ENCODE measurements around the gene MRPL12.

MRPL12 gene

DNA sequence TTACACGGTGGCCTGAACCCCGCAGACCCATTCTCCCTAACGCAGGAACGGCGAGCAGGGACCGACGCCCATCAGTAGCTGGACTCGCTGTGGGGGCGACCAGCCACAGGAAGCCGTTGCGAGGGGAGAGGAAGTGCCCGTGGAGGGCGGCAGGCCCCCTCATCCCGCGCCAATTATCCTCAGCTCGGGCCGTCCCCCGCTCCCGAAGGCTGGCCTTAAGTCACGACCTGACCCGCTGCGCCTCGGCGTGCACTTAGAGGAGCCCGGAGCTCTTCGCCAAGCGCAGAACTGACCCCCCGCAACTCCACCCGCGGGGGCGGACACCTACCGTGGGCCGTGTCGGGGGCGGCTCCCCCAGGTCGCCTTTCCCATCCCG lies 20.0 kb upstream of the MRPL12 start:
- DNase-seq: no peak

DNA sequence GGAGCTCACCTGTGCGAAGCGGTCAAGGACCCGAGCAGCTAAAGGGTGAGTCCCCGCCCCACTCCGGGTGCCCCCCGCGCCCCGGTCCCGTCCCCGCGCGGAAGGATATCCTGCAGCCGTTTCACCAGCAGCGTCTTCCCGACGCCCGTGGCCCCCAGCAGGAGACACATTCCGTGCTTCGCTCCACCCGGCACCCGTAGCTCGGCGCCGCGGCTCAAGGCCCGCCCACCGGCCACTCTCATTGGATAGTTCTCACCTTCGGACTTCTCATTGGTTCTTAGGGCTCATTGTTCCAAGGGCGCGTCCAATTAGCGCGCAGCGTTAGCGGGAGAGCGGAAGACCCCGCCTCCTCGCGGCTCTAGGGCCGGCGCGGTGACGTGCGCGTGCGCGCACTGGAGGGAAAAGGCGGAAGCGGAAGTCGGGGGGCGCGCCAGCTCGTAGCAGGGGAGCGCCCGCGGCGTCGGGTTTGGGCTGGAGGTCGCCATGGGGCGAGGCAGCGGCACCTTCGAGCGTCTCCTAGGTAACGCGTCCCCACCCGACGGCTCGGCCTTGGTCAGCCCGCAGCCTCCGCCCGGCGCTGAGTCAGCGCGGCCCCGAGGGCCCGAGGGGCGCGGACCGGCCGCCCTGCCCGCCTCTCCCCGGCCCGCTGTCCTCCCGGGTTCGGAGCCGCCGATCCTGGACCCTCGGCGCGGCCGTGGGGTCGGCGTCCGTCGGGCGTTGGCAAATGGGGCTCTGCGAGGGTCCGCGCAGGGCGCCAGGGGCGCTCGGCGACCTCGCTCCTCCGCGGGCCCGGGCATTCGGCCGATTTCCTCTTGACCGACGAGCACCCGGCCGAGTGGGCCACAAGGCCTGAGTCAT lies 19.4 kb upstream of the MRPL12 start, which contains the start of the genes ARL16 and HGS:
Gene ARL16 (minus strand): TSS at position 214 of the 858 bp plus-strand sequence. CDS start 44 bp downstream, at position 170.
Gene HGS (plus strand): TSS at position 428 of the 858 bp plus-strand sequence. CDS start 56 bp downstream, at position 484.
- peak; percentile 98 for DNase-seq

DNA sequence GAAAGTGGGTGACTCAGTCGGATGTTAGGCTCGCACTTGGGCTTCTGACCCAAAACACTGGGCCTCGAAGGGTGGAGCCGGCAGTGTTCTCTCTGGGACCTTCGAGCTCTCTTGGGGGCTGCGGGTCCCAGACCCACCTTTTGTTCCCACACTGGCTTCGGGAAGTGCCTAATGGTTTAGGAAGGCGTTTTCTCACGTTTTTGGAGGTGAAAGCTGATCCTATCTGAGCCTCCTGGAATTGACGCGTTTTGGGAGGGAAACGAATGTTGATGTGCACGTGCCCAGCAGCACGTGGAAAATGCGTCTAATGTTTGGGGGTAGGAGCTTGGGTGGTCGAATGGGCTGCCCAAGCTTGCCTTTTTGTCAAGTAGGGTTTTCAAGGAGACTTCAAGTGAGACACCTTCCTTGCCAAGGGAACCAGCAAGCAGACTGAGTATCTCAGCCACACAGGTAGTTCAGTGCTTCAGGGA lies 18.7 kb upstream of the MRPL12 start:
- DNase-seq: no peak

DNA sequence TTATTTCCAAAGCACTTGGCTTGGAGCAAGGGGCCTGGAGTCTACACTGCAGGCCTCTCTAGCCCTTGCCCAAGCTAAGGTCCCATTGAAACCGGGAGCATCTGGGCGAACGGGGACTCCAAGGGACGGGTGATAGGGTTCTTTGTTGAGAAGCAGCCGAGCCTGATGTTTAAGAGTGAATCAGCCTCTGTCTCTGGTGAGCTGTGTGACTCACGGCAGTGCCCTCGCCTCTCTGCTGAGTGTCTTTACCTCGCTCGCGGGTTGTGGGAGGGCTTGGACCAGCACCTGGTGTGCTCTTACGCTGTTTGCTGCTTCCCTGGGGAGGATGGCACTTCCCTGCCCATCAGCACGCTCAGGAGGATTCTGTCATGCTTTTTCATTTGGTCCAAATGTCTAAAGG lies 18.1 kb upstream of the MRPL12 start:
- DNase-seq: no peak

DNA sequence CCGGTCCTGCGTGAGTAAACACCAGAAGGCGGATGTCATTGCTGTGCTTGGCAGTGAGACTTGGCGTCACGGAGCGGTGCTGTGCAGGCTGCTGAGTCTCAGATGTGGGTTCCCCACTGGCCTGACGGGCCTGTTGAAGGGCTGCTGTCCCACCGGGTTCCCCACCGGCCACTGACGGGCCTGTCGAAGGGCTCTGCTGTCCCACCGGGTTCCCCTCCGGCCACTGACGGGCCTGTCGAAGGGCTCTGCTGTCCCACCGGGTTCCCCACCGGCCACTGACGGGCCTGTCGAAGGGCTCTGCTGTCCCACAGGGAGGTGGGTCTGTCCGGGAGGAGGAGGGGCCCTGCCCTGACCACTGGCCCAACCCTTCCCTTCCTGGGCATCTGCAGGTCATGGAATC lies 16.6 kb upstream of the MRPL12 start:
- DNase-seq: no peak

DNA sequence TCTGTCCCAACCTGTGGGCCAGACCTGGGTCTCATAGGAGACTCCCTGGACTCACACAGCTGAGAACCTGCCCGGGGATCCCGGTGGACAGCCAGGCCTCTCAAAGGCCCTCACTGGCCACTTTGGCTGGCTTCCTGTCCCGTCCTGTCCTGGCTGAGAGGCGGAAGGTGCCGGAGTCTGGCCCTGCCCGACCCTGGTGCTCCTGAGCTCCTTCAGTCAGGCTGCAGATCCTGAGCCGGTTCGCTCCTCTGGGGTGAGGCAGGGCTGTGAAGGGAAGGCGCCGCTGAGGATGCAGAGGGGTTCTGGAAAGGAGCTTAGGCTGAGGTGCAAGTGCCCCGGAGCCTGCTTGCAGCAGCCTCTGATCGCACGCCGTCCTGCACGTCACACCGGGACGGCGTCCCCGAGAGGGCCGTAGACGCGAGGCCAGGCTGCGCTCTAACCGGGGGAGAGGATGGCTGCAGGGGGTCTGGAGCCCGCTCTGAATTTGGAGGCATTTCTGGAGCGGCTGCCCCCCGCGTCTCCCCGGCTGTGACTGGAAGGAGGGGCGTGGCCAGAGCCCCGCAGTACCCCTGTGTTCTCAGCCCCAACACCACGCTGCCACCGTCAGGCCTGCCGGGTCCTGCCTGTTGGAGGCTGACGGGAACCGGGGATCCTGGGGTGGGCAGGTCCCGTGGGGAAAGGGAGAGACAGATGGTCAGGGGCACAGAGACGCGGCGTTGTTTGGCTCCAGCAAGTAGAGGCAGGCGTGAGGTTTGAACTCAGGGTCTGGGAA lies 15.2 kb upstream of the MRPL12 start:
- no peak for DNase-seq

DNA sequence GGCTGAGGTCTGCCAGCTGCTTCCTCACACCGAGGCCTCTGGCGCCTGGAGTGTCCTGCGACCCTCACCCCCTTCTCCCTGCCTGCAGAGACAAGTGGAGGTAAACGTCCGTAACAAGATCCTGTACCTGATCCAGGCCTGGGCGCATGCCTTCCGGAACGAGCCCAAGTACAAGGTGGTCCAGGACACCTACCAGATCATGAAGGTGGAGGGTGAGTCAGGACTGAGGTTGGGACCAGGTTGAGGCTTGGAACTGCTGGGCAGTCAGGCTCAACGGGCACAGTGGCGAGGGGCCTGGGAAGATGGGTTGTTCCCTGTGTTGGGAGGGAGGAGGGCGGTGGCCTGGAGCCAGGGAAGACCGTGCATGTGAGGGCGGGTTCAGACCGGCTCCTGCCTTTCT lies 14.6 kb upstream of the MRPL12 start:
- no peak for DNase-seq

GRCh38 chr17:81690066-81690465 lies 13.1 kb upstream of the MRPL12 start:
- no peak for DNase-seq

GRCh38 chr17:81690549-81690948 lies 12.6 kb upstream of the MRPL12 start:
- DNase-seq: no peak

DNA sequence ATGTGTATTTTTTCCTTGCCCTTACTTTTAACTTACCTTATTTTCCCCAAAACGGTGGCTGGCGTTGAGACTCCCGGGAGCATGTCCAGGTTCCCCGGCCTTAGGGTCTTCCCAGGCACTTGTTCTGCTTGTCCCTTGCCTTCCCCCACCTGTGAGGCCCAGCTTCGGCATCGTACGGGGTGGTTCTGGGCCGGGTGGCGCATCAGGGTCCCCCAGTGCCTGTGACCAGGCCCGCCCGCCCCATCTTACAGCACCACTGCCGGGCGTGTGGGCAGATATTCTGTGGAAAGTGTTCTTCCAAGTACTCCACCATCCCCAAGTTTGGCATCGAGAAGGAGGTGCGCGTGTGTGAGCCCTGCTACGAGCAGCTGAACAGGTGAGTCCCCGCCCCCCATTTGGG lies 12.0 kb upstream of the MRPL12 start:
- DNase-seq: no peak

GRCh38 chr17:81691608-81692007 lies 11.6 kb upstream of the MRPL12 start:
- no peak for DNase-seq

GRCh38 chr17:81693509-81694210 lies 9.5 kb upstream of the MRPL12 start:
- DNase-seq: no peak

- DNase-seq: no peak
These were observed 8.4 kb upstream of the MRPL12 start for GRCh38 chr17:81694810-81695209.

- DNase-seq: no peak
These were observed 8.0 kb upstream of the MRPL12 start for GRCh38 chr17:81695211-81695610.

DNA sequence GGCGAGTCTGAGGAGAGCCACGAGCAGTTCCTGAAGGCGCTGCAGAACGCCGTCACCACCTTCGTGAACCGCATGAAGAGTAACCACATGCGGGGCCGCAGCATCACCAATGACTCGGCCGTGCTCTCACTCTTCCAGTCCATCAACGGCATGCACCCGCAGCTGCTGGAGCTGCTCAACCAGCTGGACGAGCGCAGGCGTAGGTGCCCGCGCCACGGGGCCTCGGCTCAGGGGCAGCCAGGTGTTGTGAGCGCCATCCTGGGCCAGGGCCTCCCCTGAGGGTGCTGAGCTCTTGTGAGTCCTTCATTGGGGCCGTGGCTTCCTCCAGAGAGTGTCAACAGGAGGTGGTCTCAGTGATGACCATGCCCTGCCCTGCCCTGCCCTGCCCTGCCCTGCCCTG lies 7.4 kb upstream of the MRPL12 start:
- DNase-seq: no peak

GRCh38 chr17:81696218-81696941 lies 6.8 kb upstream of the MRPL12 start:
- DNase-seq: no peak

- no peak for DNase-seq
These were observed 5.7 kb upstream of the MRPL12 start for GRCh38 chr17:81697261-81698044.

DNA sequence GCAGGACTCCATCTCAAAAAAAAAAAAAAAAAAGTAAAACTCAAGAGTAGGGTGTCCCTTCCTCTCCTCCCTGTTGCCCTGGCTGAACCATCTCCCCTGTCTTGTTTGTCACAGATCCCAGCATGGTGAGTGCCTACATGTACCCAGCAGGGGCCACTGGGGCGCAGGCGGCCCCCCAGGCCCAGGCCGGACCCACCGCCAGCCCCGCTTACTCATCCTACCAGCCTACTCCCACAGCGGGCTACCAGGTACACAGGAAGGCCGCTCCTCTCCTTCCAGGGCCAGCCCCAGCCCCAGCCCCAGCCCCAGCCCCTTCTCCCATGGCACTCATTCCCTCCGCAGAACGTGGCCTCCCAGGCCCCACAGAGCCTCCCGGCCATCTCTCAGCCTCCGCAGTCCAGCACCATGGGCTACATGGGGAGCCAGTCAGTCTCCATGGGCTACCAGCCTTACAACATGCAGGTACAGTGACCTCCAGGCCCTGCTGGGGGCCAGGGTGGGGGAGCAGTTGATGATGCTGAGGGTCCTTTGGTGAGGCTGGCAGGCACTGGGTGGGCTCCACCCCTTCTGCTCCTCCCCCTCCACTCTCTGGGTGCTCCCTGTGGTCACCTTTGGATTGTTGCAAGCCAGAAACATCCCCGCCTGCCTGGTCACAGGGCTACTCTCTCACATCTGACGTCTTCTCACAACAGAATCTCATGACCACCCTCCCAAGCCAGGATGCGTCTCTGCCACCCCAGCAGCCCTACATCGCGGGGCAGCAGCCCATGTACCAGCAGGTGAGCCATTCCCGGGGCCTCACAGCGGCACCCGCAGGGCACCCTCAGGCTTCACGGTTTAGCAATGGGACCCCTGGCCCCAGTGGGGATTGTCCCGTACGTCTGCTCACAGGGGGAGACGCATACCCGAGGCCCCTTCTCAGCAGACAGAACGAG lies 2.5 kb upstream of the MRPL12 start:
- no peak for DNase-seq

- no peak for DNase-seq
These were observed 1.7 kb upstream of the MRPL12 start for GRCh38 chr17:81701288-81702071.

Measured in activated CD4-positive, CD25-positive, alpha-beta regulatory T cell treated with anti-CD3 and anti-CD28 coated beads, Interleukin-2, amount 50 U/mL, for 72 hours (primary cell).